Measurements from ENCODE around the gene HES4.

GRCh38 chr1:1033009-1033587 lies 33.2 kb upstream of the HES4 start:
- no peak for TF ChIP-seq ZFP37 (tag by site-specific recombination; IDR thresholded peaks at IDR 0.05)
- no peak for TF ChIP-seq CTCF (tag by site-specific recombination; IDR thresholded peaks at IDR 0.05)
- no peak for TF ChIP-seq SETDB1 (IDR thresholded peaks at IDR 0.05; ENCODE audit: insufficient read length, low read length)
- no peak for TF ChIP-seq ZBTB1 (tag by site-specific recombination; IDR thresholded peaks at IDR 0.05)
- no peak for TF ChIP-seq AEBP2 (tag by site-specific recombination; IDR thresholded peaks at IDR 0.05; ENCODE audit: borderline replicate concordance)
- no peak for TF ChIP-seq ZBTB7A (tag by site-specific recombination; IDR thresholded peaks at IDR 0.05; ENCODE audit: low read depth)
- TF ChIP-seq ZNF639 (tag by site-specific recombination; IDR thresholded peaks at IDR 0.05) = no peak
- TF ChIP-seq ZNF571 (tag by site-specific recombination; IDR thresholded peaks at IDR 0.05) = no peak
- no peak for TF ChIP-seq ZNF670 (tag by site-specific recombination; IDR thresholded peaks at IDR 0.05; ENCODE audit: low read depth)

Data from HEK293 (cell line).